NCI-H146 treated with DMSO at 0.1 percent for 48 hours (cell line): Measurements from ENCODE around the gene ATP8B4.
"Not testable (repeated sequence)": the region's sequence is repeated elsewhere in the genome, so short reads cannot be mapped to it uniquely, and the experiment has no call there.

Source experiments
- DNase-seq: peaks from one replicate; lab custom pipeline; 2025; ENCODE audit not compliant: unreplicated experiment; lab: John Stamatoyannopoulos, UW

ATP8B4 gene

GRCh38 chr15:50109076-50109987, 9.7 kb downstream of the ATP8B4 start:
- no peak for DNase-seq

- no peak for DNase-seq
These were observed 10.6 kb downstream of the ATP8B4 start for GRCh38 chr15:50108461-50108860.

- DNase-seq = no peak
These were observed 11.2 kb downstream of the ATP8B4 start for GRCh38 chr15:50107591-50108408.

- DNase-seq = no peak
These were observed 11.9 kb downstream of the ATP8B4 start for GRCh38 chr15:50107157-50107556.

GRCh38 chr15:50106457-50106856, 12.6 kb downstream of the ATP8B4 start:
- no peak for DNase-seq

- no peak for DNase-seq
These were observed 18.5 kb downstream of the ATP8B4 start for GRCh38 chr15:50100486-50100885.

GRCh38 chr15:50098545-50098944, 20.5 kb downstream of the ATP8B4 start:
- DNase-seq = no peak

GRCh38 chr15:50095938-50096821, 22.9 kb downstream of the ATP8B4 start:
- DNase-seq = no peak

GRCh38 chr15:50089386-50089785, 29.6 kb downstream of the ATP8B4 start:
- DNase-seq = not testable (repeated sequence)

- no peak for DNase-seq
These were observed 34.1 kb downstream of the ATP8B4 start for GRCh38 chr15:50084932-50085331.

GRCh38 chr15:50083424-50084025, 35.5 kb downstream of the ATP8B4 start:
- no peak for DNase-seq

GRCh38 chr15:50082066-50082465, 37.0 kb downstream of the ATP8B4 start:
- DNase-seq = no peak

- no peak for DNase-seq
These were observed 41.4 kb downstream of the ATP8B4 start for GRCh38 chr15:50077651-50078050.

- DNase-seq = no peak
These were observed 41.9 kb downstream of the ATP8B4 start for GRCh38 chr15:50077176-50077575.

- no peak for DNase-seq
These were observed 43.7 kb downstream of the ATP8B4 start for GRCh38 chr15:50075319-50075718.

GRCh38 chr15:50071551-50072258, 47.3 kb downstream of the ATP8B4 start:
- no peak for DNase-seq

- DNase-seq = no peak
These were observed 51.0 kb downstream of the ATP8B4 start for GRCh38 chr15:50068016-50068415.

GRCh38 chr15:50067254-50067653, 51.8 kb downstream of the ATP8B4 start:
- no peak for DNase-seq

GRCh38 chr15:50066666-50067065, 52.4 kb downstream of the ATP8B4 start:
- DNase-seq = no peak

- DNase-seq = no peak
These were observed 52.8 kb downstream of the ATP8B4 start for GRCh38 chr15:50066202-50066601.
